ENCODE results near the gene MTFP1.

Gene MTFP1

DNA sequence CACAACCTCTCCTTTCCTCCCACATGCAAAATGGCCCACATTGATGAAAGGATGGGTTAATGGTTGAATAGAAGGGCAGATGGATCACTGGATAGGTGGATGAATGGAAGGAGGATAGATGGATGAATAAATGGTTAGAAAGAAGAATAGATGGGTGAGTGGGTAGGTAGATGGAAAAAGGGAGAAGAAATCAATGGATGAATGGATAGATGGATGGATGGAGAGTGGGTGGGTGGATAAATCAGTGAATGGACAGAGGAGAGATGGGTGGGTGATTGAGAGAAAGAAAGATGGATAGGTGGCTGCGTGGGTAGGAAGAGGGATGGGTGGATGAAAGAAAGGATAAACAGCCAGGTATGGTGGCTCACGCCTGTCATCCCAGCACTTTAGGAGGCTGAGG lies 45.1 kb downstream of the MTFP1 start:
- H2AFZ ChIP-seq (ENCODE audit: low read length), result no peak overlapping the region
- H3K36me3 ChIP-seq (ENCODE audit: insufficient read depth, low read length), result no peaks in the 10 kb centered on the region
- H3K79me2 ChIP-seq (ENCODE audit: insufficient read depth, low read length), result no peaks in the 10 kb centered on the region
- H3K27me3 ChIP-seq (ENCODE audit: insufficient read depth, low read length), result no peaks in the 10 kb centered on the region
- no peak overlapping the region for H3K4me3 ChIP-seq (ENCODE audit: low read depth, low read length, poor library complexity, severe bottlenecking)
- H3K4me1 ChIP-seq (ENCODE audit: insufficient read depth, low read length, severe bottlenecking), result no peaks in the 10 kb centered on the region
- TF ChIP-seq, protein P1, sequence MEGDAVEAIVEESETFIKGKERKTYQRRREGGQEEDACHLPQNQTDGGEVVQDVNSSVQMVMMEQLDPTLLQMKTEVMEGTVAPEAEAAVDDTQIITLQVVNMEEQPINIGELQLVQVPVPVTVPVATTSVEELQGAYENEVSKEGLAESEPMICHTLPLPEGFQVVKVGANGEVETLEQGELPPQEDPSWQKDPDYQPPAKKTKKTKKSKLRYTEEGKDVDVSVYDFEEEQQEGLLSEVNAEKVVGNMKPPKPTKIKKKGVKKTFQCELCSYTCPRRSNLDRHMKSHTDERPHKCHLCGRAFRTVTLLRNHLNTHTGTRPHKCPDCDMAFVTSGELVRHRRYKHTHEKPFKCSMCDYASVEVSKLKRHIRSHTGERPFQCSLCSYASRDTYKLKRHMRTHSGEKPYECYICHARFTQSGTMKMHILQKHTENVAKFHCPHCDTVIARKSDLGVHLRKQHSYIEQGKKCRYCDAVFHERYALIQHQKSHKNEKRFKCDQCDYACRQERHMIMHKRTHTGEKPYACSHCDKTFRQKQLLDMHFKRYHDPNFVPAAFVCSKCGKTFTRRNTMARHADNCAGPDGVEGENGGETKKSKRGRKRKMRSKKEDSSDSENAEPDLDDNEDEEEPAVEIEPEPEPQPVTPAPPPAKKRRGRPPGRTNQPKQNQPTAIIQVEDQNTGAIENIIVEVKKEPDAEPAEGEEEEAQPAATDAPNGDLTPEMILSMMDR (IDR thresholded peaks at IDR 0.05; ENCODE audit: low read length), result no peak
- TF ChIP-seq EZH2 (IDR thresholded peaks at IDR 0.05; ENCODE audit: borderline replicate concordance, low read length), result no peak
- no peak overlapping the region for H3K4me2 ChIP-seq (ENCODE audit: low read length)
- no peaks in the 10 kb centered on the region for H3K9me3 ChIP-seq (ENCODE audit: low read length)
- no peaks in the 10 kb centered on the region for H3F3A ChIP-seq (ENCODE audit: insufficient read depth, low read length)
- no peaks in the 10 kb centered on the region for H3K9me2 ChIP-seq (ENCODE audit: low read depth, low read length)
- H3K9ac ChIP-seq (ENCODE audit: low read length), result no peak overlapping the region
- no peaks in the 10 kb centered on the region for H4K20me1 ChIP-seq (ENCODE audit: insufficient read depth, low read length)
- H3K27ac ChIP-seq (ENCODE audit: low read depth, low read length, poor library complexity, severe bottlenecking), result no peak overlapping the region

DNA sequence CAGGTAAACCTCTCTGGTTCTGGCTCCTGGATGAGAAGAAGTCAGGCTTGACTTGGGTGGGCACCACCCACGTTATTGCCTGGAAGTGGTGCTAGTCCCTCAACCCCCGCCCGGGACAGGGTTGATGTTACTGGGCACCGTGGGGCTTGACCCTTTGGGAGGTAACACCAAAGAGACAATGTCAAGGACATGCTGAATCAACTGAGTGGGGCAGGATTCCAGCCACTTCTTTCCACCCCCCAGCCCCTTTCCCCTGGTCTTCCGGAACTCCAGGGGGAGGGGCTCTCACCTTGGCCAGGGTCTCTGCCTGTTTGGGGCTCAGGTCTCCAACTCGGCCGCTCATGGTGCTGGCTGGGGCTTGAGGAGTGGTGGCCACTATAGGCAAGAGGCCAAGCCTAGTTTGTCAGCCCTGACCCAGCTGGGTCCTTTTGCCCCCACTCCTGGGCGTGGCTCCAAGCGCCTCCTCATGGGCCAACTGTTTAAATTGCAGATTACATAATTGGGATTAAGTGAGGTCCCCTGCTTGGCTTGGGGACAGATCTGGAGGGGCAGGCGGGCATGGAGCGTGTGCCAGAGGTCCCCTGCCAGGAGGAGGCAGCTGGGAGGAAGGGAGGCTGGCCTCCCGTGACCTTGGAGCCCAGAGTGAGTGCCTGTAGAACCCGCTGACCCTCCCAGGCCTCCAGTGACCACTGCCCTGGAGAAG lies 46.2 kb downstream of the MTFP1 start, which contains the start of gene SEC14L3:
Gene SEC14L3 (minus strand): TSS at position 402 of the 703 bp plus-strand sequence. CDS start 59 bp downstream, at position 343.
- no peak within 1 kb of the TSS for H3K4me3 ChIP-seq (ENCODE audit: low read depth, low read length, poor library complexity, severe bottlenecking)
- no peaks in the 10 kb centered on the region for H3K9me2 ChIP-seq (ENCODE audit: low read depth, low read length)
- no peak within 1 kb of the TSS for H3K27ac ChIP-seq (ENCODE audit: low read depth, low read length, poor library complexity, severe bottlenecking)
- H3K4me1 ChIP-seq (ENCODE audit: insufficient read depth, low read length, severe bottlenecking), result no peaks in the 10 kb centered on the region
- H4K20me1 ChIP-seq (ENCODE audit: insufficient read depth, low read length), result no peaks in the 10 kb centered on the region
- no peaks in the 10 kb centered on the region for H3K79me2 ChIP-seq (ENCODE audit: insufficient read depth, low read length)
- H3K4me2 ChIP-seq (ENCODE audit: low read length), result no peak within 1 kb of the TSS
- no peak for TF ChIP-seq EZH2 (IDR thresholded peaks at IDR 0.05; ENCODE audit: borderline replicate concordance, low read length)
- TF ChIP-seq, protein P1 (IDR thresholded peaks at IDR 0.05; ENCODE audit: low read length), result no peak
- no peaks in the 10 kb centered on the region for H3K9me3 ChIP-seq (ENCODE audit: low read length)
- no peaks in the 10 kb centered on the region for H3K27me3 ChIP-seq (ENCODE audit: insufficient read depth, low read length)
- no peaks in the 10 kb centered on the region for H3F3A ChIP-seq (ENCODE audit: insufficient read depth, low read length)
- H3K9ac ChIP-seq (ENCODE audit: low read length), result no peak within 1 kb of the TSS
- H3K36me3 ChIP-seq (ENCODE audit: insufficient read depth, low read length), result no peaks in the 10 kb centered on the region
- H2AFZ ChIP-seq (ENCODE audit: low read length), result no peak within 1 kb of the TSS

DNA sequence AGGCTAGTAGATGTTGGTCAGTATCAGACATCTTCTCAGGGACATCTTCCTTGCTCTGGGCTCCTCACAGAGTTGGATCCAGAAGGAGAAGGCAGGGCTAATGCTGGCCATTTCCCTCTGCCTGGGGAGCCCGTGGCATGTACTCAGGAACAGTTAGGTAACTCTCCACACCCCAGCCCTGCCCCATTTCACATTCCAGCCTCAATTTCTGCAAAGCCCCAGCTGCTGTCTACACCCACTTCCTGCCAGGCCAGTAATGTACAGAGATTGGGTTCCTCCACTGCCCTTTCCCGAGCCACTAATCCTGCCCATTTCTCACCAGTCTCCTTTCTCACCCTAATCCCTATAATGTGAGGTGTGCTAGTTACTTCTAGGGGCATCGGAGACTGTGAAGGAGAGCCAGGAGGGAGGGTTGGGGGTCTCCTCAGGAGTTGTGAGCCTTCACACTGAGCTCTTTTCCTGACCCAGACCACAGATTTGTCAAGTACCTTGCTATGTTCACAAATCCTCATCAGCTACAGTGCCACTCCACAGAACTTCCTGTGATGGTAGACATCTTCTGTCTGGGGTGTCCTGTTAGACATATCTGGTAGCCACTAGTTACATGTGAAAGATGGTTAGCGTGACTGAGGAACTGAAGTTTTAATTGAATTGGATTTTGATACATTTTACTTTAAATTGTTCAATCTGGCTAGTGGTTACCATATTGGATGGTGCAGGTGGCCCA lies 47.6 kb downstream of the MTFP1 start:
- Histone ChIP-seq H3K9me2 (ENCODE audit: low read depth, low read length) (no peaks in the 10 kb centered on the region), H3K36me3 (ENCODE audit: insufficient read depth, low read length) (no peaks in the 10 kb centered on the region), H3K9me3 (ENCODE audit: low read length) (no peaks in the 10 kb centered on the region), H2AFZ (ENCODE audit: low read length) (no peak overlapping the region), H3K79me2 (ENCODE audit: insufficient read depth, low read length) (no peaks in the 10 kb centered on the region), H3K27me3 (ENCODE audit: insufficient read depth, low read length) (no peaks in the 10 kb centered on the region), H3F3A (ENCODE audit: insufficient read depth, low read length) (no peaks in the 10 kb centered on the region), H3K4me1 (ENCODE audit: insufficient read depth, low read length, severe bottlenecking) (no peaks in the 10 kb centered on the region), H3K9ac (ENCODE audit: low read length) (no peak overlapping the region), H4K20me1 (ENCODE audit: insufficient read depth, low read length) (no peaks in the 10 kb centered on the region), H3K27ac (ENCODE audit: low read depth, low read length, poor library complexity, severe bottlenecking) (no peak overlapping the region), H3K4me2 (ENCODE audit: low read length) (no peak overlapping the region), H3K4me3 (ENCODE audit: low read depth, low read length, poor library complexity, severe bottlenecking) (no peak overlapping the region)
- TF ChIP-seq, protein P1 (IDR thresholded peaks at IDR 0.05; ENCODE audit: low read length), result no peak
- no peak for TF ChIP-seq EZH2 (IDR thresholded peaks at IDR 0.05; ENCODE audit: borderline replicate concordance, low read length)

Data from OCI-LY1 (cell line).